ENCODE data around the gene CMTM8.
A peak's percentile ranks its signal among the peaks of the same experiment; 100 is the strongest.

Gene CMTM8

DNA sequence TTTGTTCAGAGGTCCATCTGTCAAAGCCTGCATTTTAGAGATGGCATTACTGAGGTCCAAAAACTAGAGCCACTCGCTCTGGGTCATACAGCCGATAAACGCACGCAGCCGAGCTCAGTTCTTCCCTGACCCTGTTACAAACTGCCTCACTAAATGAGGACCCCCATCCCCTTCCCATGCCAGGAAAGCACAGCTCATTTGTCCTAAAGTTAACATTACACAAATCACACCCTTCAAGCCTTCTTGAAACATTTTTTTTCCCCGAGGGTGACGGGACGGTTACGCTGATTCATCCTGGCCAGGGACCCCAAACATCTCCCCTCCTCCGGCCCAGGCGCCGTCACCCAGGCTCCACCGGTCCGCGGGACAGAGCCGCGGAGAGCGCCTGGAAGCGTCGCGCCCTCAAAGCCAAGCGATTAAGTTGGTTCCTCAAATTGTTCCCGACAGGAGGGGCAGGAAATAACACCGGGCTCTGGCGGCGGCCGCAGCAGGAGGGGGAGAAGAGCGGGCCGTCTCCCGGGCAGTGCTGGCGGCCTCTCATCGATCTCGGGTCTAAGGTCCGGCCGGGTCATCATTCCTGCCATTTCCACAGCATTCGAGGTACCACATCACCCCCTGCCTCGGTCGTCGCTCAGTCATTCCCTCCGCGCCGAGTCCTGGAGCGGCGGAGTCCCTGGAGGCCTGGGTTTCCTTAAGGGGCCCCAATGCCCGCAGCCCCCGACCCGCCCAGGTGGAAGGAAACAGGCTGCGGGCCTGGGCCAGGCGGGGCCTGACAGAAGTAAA, 619 bp upstream of the CMTM8 start:
- Histone ChIP-seq H3K27me3 (ENCODE audit: insufficient read depth, low read length) (peaks cover 6% of the 10 kb centered on the region), H3K4me2 (ENCODE audit: low read length) (peak overlapping the region; percentile 87)

GRCh38 chr3:32239307-32240158, 1.1 kb downstream of the CMTM8 start:
- Histone ChIP-seq H3K18ac (ENCODE audit: low read length) (no peak overlapping the region), H3K14ac (ENCODE audit: low read length) (no peak overlapping the region), H3K9me3 (ENCODE audit: insufficient read depth, low read depth, low read length) (no peaks in the 10 kb centered on the region), H3K27ac (ENCODE audit: low read depth, low read length) (no peak overlapping the region), H2BK5ac (ENCODE audit: low read depth, low read length, poor library complexity) (no peak overlapping the region), H3K4me3 (ENCODE audit: low read depth, low read length) (peak overlapping the region; percentile 71), H3K23ac (ENCODE audit: low read length) (peak overlapping the region; percentile 35), H4K12ac (ENCODE audit: low read depth, low read length) (no peak overlapping the region), H3K36me3 (ENCODE audit: control insufficient read depth in 1 of 2, insufficient read depth in 2 of 2, low read length in 2 of 2) (no peaks in the 10 kb centered on the region), H2BK12ac (ENCODE audit: low read length) (no peak overlapping the region), H3K27me3 (ENCODE audit: insufficient read depth, low read length) (peaks cover 6% of the 10 kb centered on the region), H2AFZ (ENCODE audit: insufficient read depth, low read length, poor library complexity) (no peak overlapping the region), H3K4ac (ENCODE audit: low read depth, low read length) (no peak overlapping the region), H2AK5ac (ENCODE audit: low read length) (no peak overlapping the region), H4K8ac (ENCODE audit: low read depth, low read length) (peak overlapping the region; percentile 0), H2BK120ac (ENCODE audit: insufficient read depth, low read length, poor library complexity) (no peak overlapping the region), H3K4me1 (ENCODE audit: control insufficient read depth in 1 of 2, insufficient read depth in 2 of 2, low read length in 2 of 2) (peaks cover 3 to 6% of the 10 kb centered on the region in 2 experiments), H3K79me1 (ENCODE audit: low read length) (no peaks in the 10 kb centered on the region), H3K79me2 (ENCODE audit: control insufficient read depth, insufficient read depth, low read length, poor library complexity) (no peaks in the 10 kb centered on the region), H4K91ac (ENCODE audit: low read depth, low read length) (no peak overlapping the region), H3K4me2 (ENCODE audit: low read length) (peak overlapping the region; percentile 87), H3K9ac (ENCODE audit: low read length) (no peak overlapping the region)
- DNase-seq = peak in 1 of 2 donors; percentile 57
- WGBS (ENCODE audit: extremely low coverage, insufficient coverage, insufficient read length) = no CpG with 5 or more reads among the region's 12 CpGs

More for the DNA sequence above, 619 bp upstream of the CMTM8 start:
- H3K4me3 ChIP-seq (ENCODE audit: low read depth, low read length) = peak overlapping the region; percentile 72
- H3K9me3 ChIP-seq (ENCODE audit: insufficient read depth, low read depth, low read length) = no peaks in the 10 kb centered on the region
- H2AFZ ChIP-seq (ENCODE audit: insufficient read depth, low read length, poor library complexity) = peak overlapping the region; percentile 6
- DNase-seq = peak in 1 of 2 donors; percentile 22
- H3K4me1 ChIP-seq (ENCODE audit: control insufficient read depth in 1 of 2, insufficient read depth in 2 of 2, low read length in 2 of 2) = peaks cover 3 to 6% of the 10 kb centered on the region in 2 experiments
- no peak overlapping the region for H2BK5ac ChIP-seq (ENCODE audit: low read depth, low read length, poor library complexity)
- no CpG with 5 or more reads among the region's 49 CpGs for WGBS (ENCODE audit: extremely low coverage, insufficient coverage, insufficient read length)
- H3K18ac ChIP-seq (ENCODE audit: low read length) = no peak overlapping the region
- no peak overlapping the region for H2BK120ac ChIP-seq (ENCODE audit: insufficient read depth, low read length, poor library complexity)
- H3K79me2 ChIP-seq (ENCODE audit: control insufficient read depth, insufficient read depth, low read length, poor library complexity) = no peaks in the 10 kb centered on the region
- H4K91ac ChIP-seq (ENCODE audit: low read depth, low read length) = no peak overlapping the region
- H3K79me1 ChIP-seq (ENCODE audit: low read length) = no peaks in the 10 kb centered on the region
- no peak overlapping the region for H4K12ac ChIP-seq (ENCODE audit: low read depth, low read length)
- H3K14ac ChIP-seq (ENCODE audit: low read length) = no peak overlapping the region
- H3K27ac ChIP-seq (ENCODE audit: low read depth, low read length) = no peak overlapping the region
- no peaks in the 10 kb centered on the region for H3K36me3 ChIP-seq (ENCODE audit: control insufficient read depth in 1 of 2, insufficient read depth in 2 of 2, low read length in 2 of 2)
- no peak overlapping the region for H2AK5ac ChIP-seq (ENCODE audit: low read length)
- H4K8ac ChIP-seq (ENCODE audit: low read depth, low read length) = no peak overlapping the region
- H3K4ac ChIP-seq (ENCODE audit: low read depth, low read length) = no peak overlapping the region
- H3K9ac ChIP-seq (ENCODE audit: low read length) = no peak overlapping the region
- no peak overlapping the region for H3K23ac ChIP-seq (ENCODE audit: low read length)
- no peak overlapping the region for H2BK12ac ChIP-seq (ENCODE audit: low read length)

DNA sequence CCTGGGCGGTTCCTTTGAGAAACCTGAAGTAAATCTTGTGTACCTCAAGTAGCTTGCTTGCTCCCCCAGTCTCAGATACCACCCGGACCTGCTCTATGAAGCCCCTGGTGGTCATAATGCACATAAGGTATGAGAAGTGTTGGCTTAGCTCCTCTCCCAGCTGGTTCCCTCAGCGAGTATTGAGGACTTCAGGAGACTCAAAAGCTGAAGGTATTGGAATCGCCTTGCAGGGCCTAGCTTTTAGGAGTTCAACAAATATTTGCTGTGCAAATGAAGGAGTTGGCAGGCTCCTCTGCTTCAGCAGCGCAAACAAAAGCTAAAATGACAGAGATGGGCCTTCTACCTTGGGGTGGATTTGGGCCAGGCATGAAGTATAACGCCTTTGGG, 1.7 kb downstream of the CMTM8 start:
- peak in 1 of 2 donors; percentile 21 for DNase-seq

GRCh38 chr3:32241100-32241499, 2.6 kb downstream of the CMTM8 start:
- DNase-seq = no peak
- Histone ChIP-seq H3K79me1 (ENCODE audit: low read length) (no peaks in the 10 kb centered on the region), H3K36me3 (ENCODE audit: control insufficient read depth in 1 of 2, insufficient read depth in 2 of 2, low read length in 2 of 2) (no peaks in the 10 kb centered on the region), H2BK120ac (ENCODE audit: insufficient read depth, low read length, poor library complexity) (no peak overlapping the region), H3K23ac (ENCODE audit: low read length) (no peak overlapping the region), H3K9me3 (ENCODE audit: insufficient read depth, low read depth, low read length) (no peaks in the 10 kb centered on the region), H3K27me3 (ENCODE audit: insufficient read depth, low read length) (peaks cover 6% of the 10 kb centered on the region), H3K14ac (ENCODE audit: low read length) (no peak overlapping the region), H3K4me3 (ENCODE audit: low read depth, low read length) (no peak overlapping the region), H3K4me1 (ENCODE audit: control insufficient read depth in 1 of 2, insufficient read depth in 2 of 2, low read length in 2 of 2) (peaks cover 3 to 6% of the 10 kb centered on the region in 2 experiments), H3K27ac (ENCODE audit: low read depth, low read length) (no peak overlapping the region), H2AFZ (ENCODE audit: insufficient read depth, low read length, poor library complexity) (no peak overlapping the region), H3K79me2 (ENCODE audit: control insufficient read depth, insufficient read depth, low read length, poor library complexity) (no peaks in the 10 kb centered on the region), H3K18ac (ENCODE audit: low read length) (no peak overlapping the region), H3K4me2 (ENCODE audit: low read length) (no peak overlapping the region), H2BK5ac (ENCODE audit: low read depth, low read length, poor library complexity) (no peak overlapping the region), H3K4ac (ENCODE audit: low read depth, low read length) (no peak overlapping the region), H3K9ac (ENCODE audit: low read length) (no peak overlapping the region), H4K91ac (ENCODE audit: low read depth, low read length) (no peak overlapping the region), H4K8ac (ENCODE audit: low read depth, low read length) (no peak overlapping the region), H2AK5ac (ENCODE audit: low read length) (no peak overlapping the region), H4K12ac (ENCODE audit: low read depth, low read length) (no peak overlapping the region), H2BK12ac (ENCODE audit: low read length) (no peak overlapping the region)
- WGBS (ENCODE audit: extremely low coverage, insufficient coverage, insufficient read length) = no CpG with 5 or more reads among the region's 4 CpGs

More for the DNA sequence above, 1.7 kb downstream of the CMTM8 start:
- Histone ChIP-seq H3K9ac (ENCODE audit: low read length) (no peak overlapping the region), H3K18ac (ENCODE audit: low read length) (no peak overlapping the region), H4K12ac (ENCODE audit: low read depth, low read length) (no peak overlapping the region), H2AK5ac (ENCODE audit: low read length) (no peak overlapping the region), H3K14ac (ENCODE audit: low read length) (no peak overlapping the region), H3K4me1 (ENCODE audit: control insufficient read depth in 1 of 2, insufficient read depth in 2 of 2, low read length in 2 of 2) (peaks cover 3 to 6% of the 10 kb centered on the region in 2 experiments), H3K9me3 (ENCODE audit: insufficient read depth, low read depth, low read length) (no peaks in the 10 kb centered on the region), H2BK5ac (ENCODE audit: low read depth, low read length, poor library complexity) (no peak overlapping the region), H3K4me2 (ENCODE audit: low read length) (no peak overlapping the region), H3K4ac (ENCODE audit: low read depth, low read length) (no peak overlapping the region), H2BK120ac (ENCODE audit: insufficient read depth, low read length, poor library complexity) (no peak overlapping the region), H3K79me2 (ENCODE audit: control insufficient read depth, insufficient read depth, low read length, poor library complexity) (no peaks in the 10 kb centered on the region), H3K4me3 (ENCODE audit: low read depth, low read length) (no peak overlapping the region), H4K8ac (ENCODE audit: low read depth, low read length) (no peak overlapping the region), H3K23ac (ENCODE audit: low read length) (no peak overlapping the region), H3K36me3 (ENCODE audit: control insufficient read depth in 1 of 2, insufficient read depth in 2 of 2, low read length in 2 of 2) (no peaks in the 10 kb centered on the region), H3K79me1 (ENCODE audit: low read length) (no peaks in the 10 kb centered on the region), H4K91ac (ENCODE audit: low read depth, low read length) (no peak overlapping the region), H2AFZ (ENCODE audit: insufficient read depth, low read length, poor library complexity) (no peak overlapping the region), H2BK12ac (ENCODE audit: low read length) (no peak overlapping the region), H3K27me3 (ENCODE audit: insufficient read depth, low read length) (peaks cover 6% of the 10 kb centered on the region), H3K27ac (ENCODE audit: low read depth, low read length) (no peak overlapping the region)
- no CpG with 5 or more reads among the region's 6 CpGs for WGBS (ENCODE audit: extremely low coverage, insufficient coverage, insufficient read length)

All from trophoblast cell (in vitro differentiated cells and primary cell).